NCI-H510A (cell line): ENCODE data around the gene OLFML2B.

ENCODE experiments used
- DNase-seq: peaks from one replicate; lab custom pipeline; 2025; lab: John Stamatoyannopoulos, UW

The OLFML2B gene

GRCh38 chr1:162006081-162006480 is 17.6 kb downstream of the OLFML2B start:
- DNase-seq, result no peak

- no peak for DNase-seq
Measured at GRCh38 chr1:162004441-162004950, 19.2 kb downstream of the OLFML2B start.

- DNase-seq, result no peak
Measured at GRCh38 chr1:162003830-162004215, 19.8 kb downstream of the OLFML2B start.

GRCh38 chr1:162003061-162003829 is 20.4 kb downstream of the OLFML2B start:
- no peak for DNase-seq

GRCh38 chr1:162000053-162000420 is 23.6 kb downstream of the OLFML2B start:
- DNase-seq, result no peak

- DNase-seq, result no peak
Measured at GRCh38 chr1:161999301-162000052, 24.2 kb downstream of the OLFML2B start.

- DNase-seq, result no peak
Measured at GRCh38 chr1:161998811-161999210, 24.9 kb downstream of the OLFML2B start.

GRCh38 chr1:161997152-161997551 is 26.5 kb downstream of the OLFML2B start:
- DNase-seq, result no peak

- no peak for DNase-seq
Measured at GRCh38 chr1:161994175-161994668, 29.4 kb downstream of the OLFML2B start.

- DNase-seq, result no peak
Measured at GRCh38 chr1:161993576-161993975, 30.1 kb downstream of the OLFML2B start.

- no peak for DNase-seq
Measured at GRCh38 chr1:161989786-161990185, 33.9 kb downstream of the OLFML2B start.

GRCh38 chr1:161989108-161989507 is 34.6 kb downstream of the OLFML2B start:
- no peak for DNase-seq

- DNase-seq, result no peak
Measured at GRCh38 chr1:161988413-161988812, 35.3 kb downstream of the OLFML2B start.

GRCh38 chr1:161987872-161988271 is 35.8 kb downstream of the OLFML2B start:
- DNase-seq, result no peak

- no peak for DNase-seq
Measured at GRCh38 chr1:161987303-161987702, 36.4 kb downstream of the OLFML2B start.

GRCh38 chr1:161986328-161986727 is 37.3 kb downstream of the OLFML2B start:
- DNase-seq, result no peak

GRCh38 chr1:161985301-161985822 is 38.3 kb downstream of the OLFML2B start:
- no peak for DNase-seq

- DNase-seq, result no peak
Measured at GRCh38 chr1:161983725-161984124, 39.9 kb downstream of the OLFML2B start.

GRCh38 chr1:161982917-161983316 is 40.8 kb downstream of the OLFML2B start:
- no peak for DNase-seq

GRCh38 chr1:161982507-161982895 is 41.2 kb downstream of the OLFML2B start:
- DNase-seq, result no peak

- DNase-seq, result no peak
Measured at GRCh38 chr1:161981735-161982506, 41.7 kb downstream of the OLFML2B start.

GRCh38 chr1:161981126-161981525 is 42.5 kb downstream of the OLFML2B start:
- no peak for DNase-seq
